GM12878 (cell line): ENCODE results near the gene CSF1R.

ENCODE experiments used
- BCL11A ChIP-seq: IDR thresholded peaks from 2 replicates; pipeline ENCODE4 v1.6.1; 2011; ENCODE audit warnings: low read depth, low read length
- EZH2 ChIP-seq: IDR thresholded peaks from 2 replicates; pipeline ENCODE4 v1.6.1; 2012; ENCODE audit warnings: low read depth, mild to moderate bottlenecking, control low read depth, inconsistent platforms, low read length, borderline replicate concordance; ENCODE audit not compliant: control insufficient read depth
- FOS ChIP-seq: IDR thresholded peaks from 3 replicates; pipeline ENCODE4 v1.6.1; 2011; ENCODE audit warnings: borderline replicate concordance; ENCODE audit not compliant: insufficient read length; ENCODE audit errors: extremely low read depth
- NFIC ChIP-seq: IDR thresholded peaks from 2 replicates; pipeline ENCODE4 v1.6.1; 2012; ENCODE audit warnings: low read depth, mild to moderate bottlenecking, inconsistent platforms, low read length, moderate library complexity
- POLR2A ChIP-seq: IDR thresholded peaks from 2 replicates; pipeline ENCODE4 v1.6.1; 2011; ENCODE audit warnings: low read depth, mild to moderate bottlenecking, low read length
- RFX5 ChIP-seq: IDR thresholded peaks from 2 replicates; pipeline ENCODE4 v1.6.1; 2011; ENCODE audit warnings: low read depth, low read length, improper control_type of control experiment
- USF1 ChIP-seq: IDR thresholded peaks from 2 replicates; pipeline ENCODE4 v1.6.1; 2011; ENCODE audit warnings: borderline replicate concordance, low read depth, mild to moderate bottlenecking, moderate library complexity, mixed read lengths, low read length; ENCODE audit not compliant: insufficient read depth; ENCODE audit errors: extremely low read length
- ZSCAN29 ChIP-seq: fragments of 450-650 bp; IDR thresholded peaks from 2 replicates; pipeline ENCODE4 v1.6.1; 2017; ENCODE audit warnings: mild to moderate bottlenecking, moderate library complexity
- TF ChIP-seq, protein P1 (sequence below): IDR thresholded peaks from 2 replicates; pipeline ENCODE4 v1.6.1; 2012; ENCODE audit warnings: low read length, inconsistent platforms
- TF ChIP-seq, protein P2 (sequence below): IDR thresholded peaks from 2 replicates; pipeline ENCODE4 v1.6.1; 2011; ENCODE audit warnings: low read depth, low read length, improper control_type of control experiment, borderline replicate concordance

- TF ChIP-seq POLR2A (no peak), RFX5 (no peak), USF1 (no peak), BCL11A (no peak), ZSCAN29 (no peak), FOS (no peak), NFIC (no peak), EZH2 (no peak)
- TF ChIP-seq, protein P1, sequence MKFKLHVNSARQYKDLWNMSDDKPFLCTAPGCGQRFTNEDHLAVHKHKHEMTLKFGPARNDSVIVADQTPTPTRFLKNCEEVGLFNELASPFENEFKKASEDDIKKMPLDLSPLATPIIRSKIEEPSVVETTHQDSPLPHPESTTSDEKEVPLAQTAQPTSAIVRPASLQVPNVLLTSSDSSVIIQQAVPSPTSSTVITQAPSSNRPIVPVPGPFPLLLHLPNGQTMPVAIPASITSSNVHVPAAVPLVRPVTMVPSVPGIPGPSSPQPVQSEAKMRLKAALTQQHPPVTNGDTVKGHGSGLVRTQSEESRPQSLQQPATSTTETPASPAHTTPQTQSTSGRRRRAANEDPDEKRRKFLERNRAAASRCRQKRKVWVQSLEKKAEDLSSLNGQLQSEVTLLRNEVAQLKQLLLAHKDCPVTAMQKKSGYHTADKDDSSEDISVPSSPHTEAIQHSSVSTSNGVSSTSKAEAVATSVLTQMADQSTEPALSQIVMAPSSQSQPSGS = no peak
- TF ChIP-seq, protein P2, sequence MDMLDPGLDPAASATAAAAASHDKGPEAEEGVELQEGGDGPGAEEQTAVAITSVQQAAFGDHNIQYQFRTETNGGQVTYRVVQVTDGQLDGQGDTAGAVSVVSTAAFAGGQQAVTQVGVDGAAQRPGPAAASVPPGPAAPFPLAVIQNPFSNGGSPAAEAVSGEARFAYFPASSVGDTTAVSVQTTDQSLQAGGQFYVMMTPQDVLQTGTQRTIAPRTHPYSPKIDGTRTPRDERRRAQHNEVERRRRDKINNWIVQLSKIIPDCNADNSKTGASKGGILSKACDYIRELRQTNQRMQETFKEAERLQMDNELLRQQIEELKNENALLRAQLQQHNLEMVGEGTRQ = no peak
Measured at GRCh38 chr5:150055326-150056074, 30.9 kb downstream of the CSF1R start.
